Measurements from ENCODE around the gene RARRES1. TPM values are rescaled to one million over a fixed set of nuclear protein-coding genes. Genes with fewer than 3 reads are reported as not detected.
A peak's percentile ranks its signal among the peaks of the same experiment; 100 is the strongest.

RARRES1 gene
- total RNA-seq, 1 donor from 2014 or later: 8.4 TPM

- TF ChIP-seq CTCF (IDR thresholded peaks at IDR 0.05; ENCODE audit: borderline replicate concordance): no peak
Observed at GRCh38 chr3:158762701-158763100, 30.4 kb upstream of the RARRES1 start.

GRCh38 chr3:158761350-158761749, 29.1 kb upstream of the RARRES1 start:
- peaks cover 29% of the 10 kb centered on the region for H3K4me1 ChIP-seq
- H3K27me3 ChIP-seq (ENCODE audit: low read depth): no peaks in the 10 kb centered on the region
- DNase-seq: no peak
- TF ChIP-seq CTCF (IDR thresholded peaks at IDR 0.05; ENCODE audit: borderline replicate concordance): no peak
- no peaks in the 10 kb centered on the region for H3K9me3 ChIP-seq (replicated peaks)
- intact Hi-C loops (cut with micrococcal nuclease): no loop called here
- H3K27ac ChIP-seq (replicated peaks): no peak overlapping the region
- H3K36me3 ChIP-seq: no peaks in the 10 kb centered on the region
- H3K4me3 ChIP-seq: no peak overlapping the region

More at GRCh38 chr3:158762701-158763100, 30.4 kb upstream of the RARRES1 start:
- DNase-seq: no peak
- no peak overlapping the region for H3K4me3 ChIP-seq
- H3K27me3 ChIP-seq (ENCODE audit: low read depth): no peaks in the 10 kb centered on the region
- peak overlapping the region; percentile 55 for H3K27ac ChIP-seq (replicated peaks)
- H3K9me3 ChIP-seq (replicated peaks): no peaks in the 10 kb centered on the region
- intact Hi-C loops (cut with micrococcal nuclease): no loop called here
- peaks cover 32% of the 10 kb centered on the region for H3K4me1 ChIP-seq
- H3K36me3 ChIP-seq: no peaks in the 10 kb centered on the region

GRCh38 chr3:158755421-158755820, 23.2 kb upstream of the RARRES1 start:
- intact Hi-C loops (cut with micrococcal nuclease): no loop called here
- TF ChIP-seq CTCF (IDR thresholded peaks at IDR 0.05; ENCODE audit: borderline replicate concordance): no peak
- Histone ChIP-seq H3K4me3 (no peak overlapping the region), H3K27me3 (ENCODE audit: low read depth) (no peaks in the 10 kb centered on the region), H3K9me3 (replicated peaks) (no peaks in the 10 kb centered on the region), H3K4me1 (no peaks in the 10 kb centered on the region), H3K36me3 (no peaks in the 10 kb centered on the region), H3K27ac (replicated peaks) (no peak overlapping the region)
- DNase-seq: no peak

- Histone ChIP-seq H3K9me3 (replicated peaks) (no peaks in the 10 kb centered on the region), H3K27me3 (ENCODE audit: low read depth) (no peaks in the 10 kb centered on the region), H3K36me3 (no peaks in the 10 kb centered on the region), H3K4me3 (no peak overlapping the region), H3K4me1 (no peaks in the 10 kb centered on the region), H3K27ac (replicated peaks) (no peak overlapping the region)
- no peak for TF ChIP-seq CTCF (IDR thresholded peaks at IDR 0.05; ENCODE audit: borderline replicate concordance)
- intact Hi-C loops (cut with micrococcal nuclease): no loop called here
- DNase-seq: no peak
Observed at GRCh38 chr3:158753854-158754253, 21.6 kb upstream of the RARRES1 start.

- no peak for TF ChIP-seq CTCF (IDR thresholded peaks at IDR 0.05; ENCODE audit: borderline replicate concordance)
- H3K27ac ChIP-seq (replicated peaks): no peak overlapping the region
- H3K4me1 ChIP-seq: no peaks in the 10 kb centered on the region
- H3K36me3 ChIP-seq: peaks cover 12% of the 10 kb centered on the region
- no peak for DNase-seq
- no peaks in the 10 kb centered on the region for H3K27me3 ChIP-seq (ENCODE audit: low read depth)
- no peaks in the 10 kb centered on the region for H3K9me3 ChIP-seq (replicated peaks)
- intact Hi-C loops (cut with micrococcal nuclease): no loop called here
- no peak overlapping the region for H3K4me3 ChIP-seq
Observed at GRCh38 chr3:158751316-158751715, 19.1 kb upstream of the RARRES1 start.

- Histone ChIP-seq H3K27ac (replicated peaks) (no peak overlapping the region), H3K9me3 (replicated peaks) (no peaks in the 10 kb centered on the region), H3K4me3 (no peak overlapping the region), H3K27me3 (ENCODE audit: low read depth) (no peaks in the 10 kb centered on the region), H3K4me1 (no peaks in the 10 kb centered on the region), H3K36me3 (peaks cover 21% of the 10 kb centered on the region)
- no peak for DNase-seq
- intact Hi-C loops (cut with micrococcal nuclease): no loop called here
- TF ChIP-seq CTCF (IDR thresholded peaks at IDR 0.05; ENCODE audit: borderline replicate concordance): no peak
Observed at GRCh38 chr3:158750016-158750415, 17.8 kb upstream of the RARRES1 start.

Measured in left ventricle myocardium inferior (tissue), 1 donor.